HL-60 (cell line): ENCODE results near the gene NAV2.

Experiments used
- DNase-seq, 2 experiments: peaks; one replicate each; pipeline ENCODE4 v3.0.0-alpha.2; 2010 to 2020; ENCODE audit warnings: low read depth in 1 of 2, low spot score in 1 of 2
- H3K27ac ChIP-seq: fragments of 250-450 bp; sonication (Bioruptor Pico); replicated peaks from 2 replicates; pipeline ENCODE4 v1.5.1; 2020; ENCODE audit warnings: mild to moderate bottlenecking, moderate library complexity
- H3K27me3 ChIP-seq: fragments of 250-450 bp; sonication (Bioruptor Pico); 2 replicates; pipeline ENCODE4 v1.5.1; 2021; ENCODE audit warnings: mild to moderate bottlenecking, moderate library complexity; ENCODE audit not compliant: insufficient read depth, poor library complexity, severe bottlenecking
- H3K4me3 ChIP-seq: replicated peaks from 2 replicates; pipeline ENCODE4 v1.5.1; 2011; ENCODE audit warnings: mild to moderate bottlenecking, control low read depth, low read length; ENCODE audit not compliant: insufficient read depth
- GABPA ChIP-seq: IDR thresholded peaks from 2 replicates; pipeline ENCODE4 v1.6.1; 2012; ENCODE audit warnings: low read depth
- POLR2AphosphoS5 ChIP-seq: IDR thresholded peaks from 2 replicates; pipeline ENCODE4 v1.6.1; 2012; ENCODE audit warnings: low read depth
- SPI1 ChIP-seq: IDR thresholded peaks from 2 replicates; pipeline ENCODE4 v1.6.1; 2012; ENCODE audit warnings: low read depth, mild to moderate bottlenecking, borderline replicate concordance
- TF ChIP-seq, protein P1 (sequence below): IDR thresholded peaks from 2 replicates; pipeline ENCODE4 v1.6.1; 2012; ENCODE audit warnings: low read depth; ENCODE audit not compliant: insufficient replicate concordance
- TF ChIP-seq, protein P2 (sequence below): IDR thresholded peaks from one replicate; pipeline ENCODE4 v1.5.1; 2011; ENCODE audit warnings: low read length, control low read depth, inconsistent platforms; ENCODE audit not compliant: insufficient read depth

NAV2 gene

DNA sequence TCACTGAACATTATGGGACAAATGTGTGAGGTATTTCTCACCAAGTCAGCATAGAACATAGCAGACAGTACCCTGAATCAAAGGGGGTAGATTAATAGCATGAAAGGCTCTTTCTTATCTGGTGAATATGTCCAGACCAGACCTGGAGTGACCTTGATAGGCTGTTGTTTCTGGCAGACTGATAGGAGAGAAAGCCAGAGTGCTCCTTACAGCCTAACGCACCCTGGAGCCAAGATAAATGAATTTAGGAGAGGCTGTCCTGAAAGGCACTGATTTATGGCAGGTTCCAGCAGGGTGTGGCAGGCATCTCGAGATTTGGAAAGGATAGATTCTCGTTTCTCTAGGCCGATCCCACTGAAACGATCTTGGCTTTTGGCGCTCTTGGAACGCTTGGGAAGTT, 243.0 kb downstream of the NAV2 start:
- DNase-seq, result no peak
- TF ChIP-seq, protein P1, sequence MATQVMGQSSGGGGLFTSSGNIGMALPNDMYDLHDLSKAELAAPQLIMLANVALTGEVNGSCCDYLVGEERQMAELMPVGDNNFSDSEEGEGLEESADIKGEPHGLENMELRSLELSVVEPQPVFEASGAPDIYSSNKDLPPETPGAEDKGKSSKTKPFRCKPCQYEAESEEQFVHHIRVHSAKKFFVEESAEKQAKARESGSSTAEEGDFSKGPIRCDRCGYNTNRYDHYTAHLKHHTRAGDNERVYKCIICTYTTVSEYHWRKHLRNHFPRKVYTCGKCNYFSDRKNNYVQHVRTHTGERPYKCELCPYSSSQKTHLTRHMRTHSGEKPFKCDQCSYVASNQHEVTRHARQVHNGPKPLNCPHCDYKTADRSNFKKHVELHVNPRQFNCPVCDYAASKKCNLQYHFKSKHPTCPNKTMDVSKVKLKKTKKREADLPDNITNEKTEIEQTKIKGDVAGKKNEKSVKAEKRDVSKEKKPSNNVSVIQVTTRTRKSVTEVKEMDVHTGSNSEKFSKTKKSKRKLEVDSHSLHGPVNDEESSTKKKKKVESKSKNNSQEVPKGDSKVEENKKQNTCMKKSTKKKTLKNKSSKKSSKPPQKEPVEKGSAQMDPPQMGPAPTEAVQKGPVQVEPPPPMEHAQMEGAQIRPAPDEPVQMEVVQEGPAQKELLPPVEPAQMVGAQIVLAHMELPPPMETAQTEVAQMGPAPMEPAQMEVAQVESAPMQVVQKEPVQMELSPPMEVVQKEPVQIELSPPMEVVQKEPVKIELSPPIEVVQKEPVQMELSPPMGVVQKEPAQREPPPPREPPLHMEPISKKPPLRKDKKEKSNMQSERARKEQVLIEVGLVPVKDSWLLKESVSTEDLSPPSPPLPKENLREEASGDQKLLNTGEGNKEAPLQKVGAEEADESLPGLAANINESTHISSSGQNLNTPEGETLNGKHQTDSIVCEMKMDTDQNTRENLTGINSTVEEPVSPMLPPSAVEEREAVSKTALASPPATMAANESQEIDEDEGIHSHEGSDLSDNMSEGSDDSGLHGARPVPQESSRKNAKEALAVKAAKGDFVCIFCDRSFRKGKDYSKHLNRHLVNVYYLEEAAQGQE, result no peak
- TF ChIP-seq POLR2AphosphoS5, result no peak
- TF ChIP-seq, protein P2, sequence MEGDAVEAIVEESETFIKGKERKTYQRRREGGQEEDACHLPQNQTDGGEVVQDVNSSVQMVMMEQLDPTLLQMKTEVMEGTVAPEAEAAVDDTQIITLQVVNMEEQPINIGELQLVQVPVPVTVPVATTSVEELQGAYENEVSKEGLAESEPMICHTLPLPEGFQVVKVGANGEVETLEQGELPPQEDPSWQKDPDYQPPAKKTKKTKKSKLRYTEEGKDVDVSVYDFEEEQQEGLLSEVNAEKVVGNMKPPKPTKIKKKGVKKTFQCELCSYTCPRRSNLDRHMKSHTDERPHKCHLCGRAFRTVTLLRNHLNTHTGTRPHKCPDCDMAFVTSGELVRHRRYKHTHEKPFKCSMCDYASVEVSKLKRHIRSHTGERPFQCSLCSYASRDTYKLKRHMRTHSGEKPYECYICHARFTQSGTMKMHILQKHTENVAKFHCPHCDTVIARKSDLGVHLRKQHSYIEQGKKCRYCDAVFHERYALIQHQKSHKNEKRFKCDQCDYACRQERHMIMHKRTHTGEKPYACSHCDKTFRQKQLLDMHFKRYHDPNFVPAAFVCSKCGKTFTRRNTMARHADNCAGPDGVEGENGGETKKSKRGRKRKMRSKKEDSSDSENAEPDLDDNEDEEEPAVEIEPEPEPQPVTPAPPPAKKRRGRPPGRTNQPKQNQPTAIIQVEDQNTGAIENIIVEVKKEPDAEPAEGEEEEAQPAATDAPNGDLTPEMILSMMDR, result no peak
- TF ChIP-seq GABPA, result no peak
- TF ChIP-seq SPI1, result no peak

DNA sequence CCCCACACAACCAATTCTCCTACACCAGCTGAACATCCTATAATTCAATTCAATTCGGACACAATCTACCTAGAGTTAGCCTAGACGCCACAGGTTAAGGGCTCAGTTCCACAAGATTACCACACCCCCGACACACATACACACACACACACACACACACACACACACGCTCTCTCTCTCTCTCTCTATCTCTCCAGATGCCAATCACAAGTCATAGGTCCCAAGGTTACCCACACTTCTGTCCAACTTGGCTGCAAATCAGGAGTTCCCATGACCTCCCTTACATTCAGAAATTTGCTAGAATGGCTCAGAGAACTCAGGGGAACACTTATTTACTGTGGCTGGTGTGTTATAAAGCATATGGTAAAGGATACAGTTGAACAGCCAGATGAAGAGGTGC, 243.6 kb downstream of the NAV2 start:
- Histone ChIP-seq H3K27ac (no peak overlapping the region), H3K27me3 (peaks cover 4% of the 10 kb centered on the region), H3K4me3 (no peak overlapping the region)
- TF ChIP-seq, protein P2, result no peak
- TF ChIP-seq, protein P1, result no peak
- no peak for TF ChIP-seq POLR2AphosphoS5
- no peak for TF ChIP-seq SPI1
- TF ChIP-seq GABPA, result no peak
- DNase-seq, result no peak

More for the DNA sequence above, 243.0 kb downstream of the NAV2 start:
- Histone ChIP-seq H3K27me3 (peaks cover 4% of the 10 kb centered on the region), H3K27ac (no peak overlapping the region), H3K4me3 (no peak overlapping the region)

DNA sequence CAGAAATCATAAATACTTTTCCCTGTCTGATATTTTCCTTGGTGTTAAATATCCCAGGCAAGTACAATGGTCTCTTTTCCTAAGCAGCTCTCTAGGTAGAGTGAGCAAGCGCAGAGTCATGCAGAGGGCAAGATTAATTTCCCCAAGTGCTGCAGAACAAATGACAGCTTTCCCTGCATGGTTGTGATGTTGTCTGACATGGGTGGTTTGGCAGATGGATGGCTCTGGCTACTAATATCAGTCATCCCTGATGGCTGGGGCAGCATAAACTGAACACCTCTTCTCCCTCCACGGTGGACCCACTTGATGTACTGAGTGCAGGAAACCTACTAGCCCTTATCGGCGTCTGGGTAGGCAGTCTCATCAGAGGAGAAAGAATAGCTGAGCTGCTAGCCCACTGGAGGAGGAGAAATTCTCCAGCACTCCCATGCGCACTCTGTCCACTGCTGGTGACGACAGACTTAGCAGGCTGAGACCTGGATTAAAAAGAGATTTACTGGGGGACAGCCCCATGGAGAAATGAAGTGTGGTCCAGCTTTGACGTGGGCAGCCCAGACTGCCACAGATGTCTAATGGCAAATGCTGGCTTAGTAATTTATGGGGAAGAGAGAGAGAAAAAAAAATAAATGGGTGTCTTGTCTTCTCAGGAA, 244.8 kb downstream of the NAV2 start:
- H3K4me3 ChIP-seq, result no peak overlapping the region
- DNase-seq, result no peak
- H3K27ac ChIP-seq, result no peak overlapping the region
- TF ChIP-seq, protein P2, result no peak
- no peak for TF ChIP-seq SPI1
- TF ChIP-seq GABPA, result no peak
- TF ChIP-seq POLR2AphosphoS5, result no peak
- TF ChIP-seq, protein P1, result no peak
- peaks cover 3% of the 10 kb centered on the region for H3K27me3 ChIP-seq
